Measurements from ENCODE around the gene BTNL9. TPM values are rescaled to one million over a fixed set of nuclear protein-coding genes. Genes with fewer than 3 reads are reported as not detected.
"Not testable (repeated sequence)": the region's sequence is repeated elsewhere in the genome, so short reads cannot be mapped to it uniquely, and the experiment has no call there.

BTNL9 gene
- polyA plus RNA-seq, 12 donors: 6.2 to 20.8 (median 13.6) TPM; not detected in 1

DNA sequence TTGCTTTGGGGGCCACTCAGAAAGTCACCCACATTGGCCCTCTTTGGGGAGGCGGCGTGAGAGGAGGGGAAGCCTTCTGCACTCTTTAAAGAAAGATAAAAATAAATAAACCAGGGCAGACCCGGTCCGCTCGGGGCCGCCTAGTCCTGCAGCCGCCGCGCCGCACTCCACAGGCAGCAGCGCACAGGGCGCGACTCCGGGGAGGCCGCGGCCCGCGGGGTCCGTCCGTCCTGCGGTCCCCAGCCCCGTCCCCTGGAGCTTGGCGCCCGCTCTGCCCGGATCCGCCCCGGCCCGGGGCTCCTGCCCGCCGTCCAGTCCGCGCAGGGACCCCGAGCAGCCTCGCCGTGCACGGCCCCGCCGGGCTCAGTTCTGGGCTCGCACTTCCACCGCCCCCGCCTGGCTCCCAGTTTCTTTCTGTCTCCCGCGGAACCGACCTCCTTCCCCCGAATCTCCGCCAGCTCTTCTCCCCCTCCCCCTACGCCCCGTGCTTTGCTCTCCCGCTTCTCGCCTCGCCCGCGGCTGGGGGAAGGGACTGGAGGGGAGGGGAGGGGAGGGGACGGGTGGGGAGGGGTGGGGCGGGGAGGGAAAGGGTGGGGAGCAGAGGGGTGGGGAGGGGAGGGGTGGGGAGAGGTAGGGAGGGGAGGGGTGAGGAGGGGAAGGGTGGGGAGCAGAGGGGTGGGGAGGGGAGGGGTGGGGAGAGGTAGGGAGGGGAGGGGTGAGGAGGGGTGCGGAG lies 57.9 kb downstream of the BTNL9 start:
- DNase-seq: not testable (repeated sequence)

DNA sequence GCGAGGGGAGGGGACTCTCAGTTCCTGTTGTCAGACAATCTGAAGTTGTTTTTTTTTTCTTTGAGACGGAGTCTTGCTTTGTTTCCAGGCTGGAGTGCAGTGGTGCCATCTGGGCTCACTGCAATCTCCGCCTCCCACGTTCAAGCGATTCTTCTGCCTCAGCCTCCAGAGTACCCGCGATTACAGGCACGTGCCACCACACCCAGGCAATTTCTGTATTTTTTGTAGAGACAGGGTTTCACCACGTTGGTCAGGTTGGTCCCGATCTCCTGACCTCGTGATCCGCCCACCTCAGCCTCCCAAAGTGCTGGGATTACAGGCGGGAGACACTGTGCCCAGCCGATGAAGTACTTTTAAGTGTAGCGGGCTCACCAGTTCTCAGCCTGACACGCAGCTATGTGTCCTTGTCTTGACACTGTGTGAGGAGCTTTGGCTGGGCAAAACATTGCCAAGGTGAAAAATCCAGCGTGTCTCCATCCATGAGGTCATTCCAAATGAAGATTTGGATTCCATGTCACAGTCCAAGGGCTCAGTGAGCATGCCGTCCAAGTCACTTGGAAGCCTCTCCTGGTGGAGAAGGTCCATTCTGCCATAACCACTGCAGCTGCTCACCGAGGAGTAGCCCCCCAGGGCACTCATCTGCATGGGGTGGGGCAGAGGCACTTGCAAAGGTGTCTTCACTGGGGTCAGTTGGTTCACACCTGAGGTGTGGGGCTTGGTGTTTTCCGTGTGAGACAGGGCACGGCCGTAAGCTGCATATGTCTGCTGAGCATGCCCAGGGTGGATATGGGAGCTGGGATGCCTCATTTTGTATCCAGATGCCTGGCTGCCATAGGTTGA lies 58.9 kb downstream of the BTNL9 start:
- no peak for DNase-seq

DNA sequence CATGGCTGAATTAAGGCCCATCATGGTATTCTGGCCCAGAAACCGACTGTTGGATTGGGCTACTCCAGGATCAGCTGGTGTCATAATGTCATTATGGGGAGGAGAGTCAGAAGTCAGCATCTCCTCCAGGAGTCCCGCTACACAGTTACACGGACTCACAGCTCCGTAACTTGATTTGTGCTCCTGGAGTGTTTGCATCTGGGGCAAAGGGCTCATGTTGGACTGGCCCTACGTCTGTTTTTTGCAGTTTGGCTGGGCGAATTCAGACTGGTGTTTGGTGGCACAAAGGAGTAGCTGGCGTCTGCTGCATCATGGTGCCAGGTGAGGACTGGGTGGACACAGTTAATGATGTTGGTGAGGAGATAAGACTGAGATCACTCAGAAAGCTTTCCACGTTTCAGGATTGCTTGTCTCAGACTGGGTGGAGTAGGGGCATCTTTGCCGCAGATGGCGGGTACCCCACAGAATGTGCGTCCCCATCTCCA lies 59.6 kb downstream of the BTNL9 start:
- DNase-seq: no peak

DNA sequence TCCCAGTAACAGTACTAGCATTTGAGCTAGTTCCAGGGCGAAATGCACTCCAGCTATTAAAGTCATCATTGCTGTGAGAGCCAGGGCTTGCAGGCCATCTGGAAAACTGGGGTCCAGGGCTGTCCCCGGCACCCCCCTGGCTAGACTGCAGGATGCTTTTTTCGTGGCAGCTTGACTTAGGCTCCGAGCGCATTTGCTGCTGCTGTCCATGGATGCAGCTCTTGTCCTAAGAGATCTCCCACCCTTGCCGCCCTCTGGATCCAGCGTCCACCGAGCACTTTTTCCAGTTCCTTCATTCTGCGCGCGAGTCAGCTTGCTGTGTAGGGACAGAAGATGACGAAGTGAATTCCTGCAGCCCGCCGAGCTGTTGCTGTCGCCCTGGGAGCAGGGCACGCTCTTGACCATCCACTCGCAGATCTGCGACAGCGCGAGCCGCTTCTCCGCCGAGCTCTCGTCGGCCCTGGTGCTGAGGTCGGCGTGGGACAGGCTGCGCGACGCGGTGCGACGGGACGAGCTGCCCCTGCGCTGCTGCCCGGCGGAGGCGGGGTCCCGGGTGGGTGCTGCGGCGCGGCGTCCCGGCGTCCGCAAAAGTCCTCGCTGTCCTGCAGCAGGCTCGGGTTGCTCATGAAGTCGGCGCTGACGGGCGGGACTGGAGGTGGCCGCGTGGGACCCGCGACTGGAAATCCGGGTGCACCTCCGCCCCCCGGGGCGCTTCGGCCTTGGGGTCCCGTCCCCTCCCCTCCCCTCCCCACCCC lies 60.2 kb downstream of the BTNL9 start:
- no peak for DNase-seq

GRCh38 chr5:181101030-181101641 lies 61.1 kb downstream of the BTNL9 start:
- DNase-seq: not testable (repeated sequence)

- DNase-seq: not testable (repeated sequence)
These were observed 62.0 kb downstream of the BTNL9 start for GRCh38 chr5:181101930-181102674.

- not testable (repeated sequence) for DNase-seq
These were observed 64.1 kb downstream of the BTNL9 start for GRCh38 chr5:181104259-181104568.

DNA sequence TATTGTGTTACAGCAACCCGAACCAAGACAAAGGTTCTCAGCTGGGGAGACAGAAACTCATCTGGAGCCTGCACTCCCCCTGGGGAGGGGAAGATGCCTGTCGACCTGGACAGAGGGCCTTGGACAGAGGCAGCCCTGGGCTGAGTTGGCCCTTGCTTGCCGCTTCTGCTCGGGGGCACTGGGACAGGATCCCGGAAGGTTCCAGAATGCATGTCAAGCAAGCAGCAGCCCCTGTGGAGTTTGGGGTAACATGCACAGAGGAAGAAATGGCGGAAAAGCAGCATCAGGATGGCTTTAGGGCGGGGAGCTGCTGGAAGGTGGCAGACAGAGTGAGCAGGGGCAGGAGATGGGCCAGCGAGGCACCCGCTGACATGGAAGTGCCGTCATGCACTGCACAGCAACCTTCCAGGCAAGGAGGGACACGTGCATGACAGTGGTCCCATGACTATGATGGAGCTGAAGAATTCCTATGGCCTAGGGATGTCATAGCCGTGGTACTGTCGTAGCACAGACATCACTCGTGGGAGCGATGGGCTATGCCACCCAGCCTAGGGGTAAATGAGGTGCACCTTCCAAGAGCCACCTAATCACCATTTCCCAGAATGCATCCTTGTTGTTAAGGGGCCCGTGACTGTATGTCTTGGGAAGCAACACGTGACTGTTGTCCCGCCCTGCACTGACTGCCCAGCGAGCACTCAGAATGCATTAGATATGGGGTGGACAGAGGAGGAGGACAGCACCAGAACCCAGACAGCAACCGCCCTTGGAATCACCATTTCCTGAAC lies 64.7 kb downstream of the BTNL9 start:
- DNase-seq: not testable (repeated sequence)

DNA sequence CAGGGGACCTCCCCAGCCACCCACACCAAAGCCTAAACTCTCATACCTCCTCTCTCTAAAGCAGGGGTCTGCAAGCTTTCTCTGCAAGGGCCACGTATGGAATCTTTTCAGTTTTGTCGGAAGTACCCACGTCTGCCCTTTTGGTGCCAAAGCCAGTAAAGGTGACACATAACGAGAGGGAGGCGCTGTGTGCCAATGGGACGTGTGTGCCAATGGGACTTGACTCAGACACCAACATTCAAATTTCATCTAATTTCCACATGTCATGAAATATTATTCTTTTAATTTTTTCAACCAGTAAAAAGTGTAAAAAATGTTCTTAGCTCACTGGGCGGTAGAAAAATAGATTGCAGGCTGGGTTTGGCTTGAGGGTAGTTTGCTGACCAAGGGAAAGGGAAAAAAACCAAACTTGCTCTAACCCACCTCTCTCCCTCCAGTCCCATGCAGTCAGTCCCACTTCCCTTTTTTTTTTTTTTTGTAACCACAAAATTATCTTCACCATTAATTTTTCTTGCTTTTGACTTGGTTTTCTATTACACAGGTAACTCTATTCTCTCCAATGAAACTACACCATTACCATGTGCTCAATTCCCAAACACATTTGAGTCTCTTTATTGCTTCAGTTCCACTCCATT lies 65.4 kb downstream of the BTNL9 start:
- no peak for DNase-seq

- DNase-seq: no peak
These were observed 67.6 kb downstream of the BTNL9 start for GRCh38 chr5:181107699-181108098.

DNA sequence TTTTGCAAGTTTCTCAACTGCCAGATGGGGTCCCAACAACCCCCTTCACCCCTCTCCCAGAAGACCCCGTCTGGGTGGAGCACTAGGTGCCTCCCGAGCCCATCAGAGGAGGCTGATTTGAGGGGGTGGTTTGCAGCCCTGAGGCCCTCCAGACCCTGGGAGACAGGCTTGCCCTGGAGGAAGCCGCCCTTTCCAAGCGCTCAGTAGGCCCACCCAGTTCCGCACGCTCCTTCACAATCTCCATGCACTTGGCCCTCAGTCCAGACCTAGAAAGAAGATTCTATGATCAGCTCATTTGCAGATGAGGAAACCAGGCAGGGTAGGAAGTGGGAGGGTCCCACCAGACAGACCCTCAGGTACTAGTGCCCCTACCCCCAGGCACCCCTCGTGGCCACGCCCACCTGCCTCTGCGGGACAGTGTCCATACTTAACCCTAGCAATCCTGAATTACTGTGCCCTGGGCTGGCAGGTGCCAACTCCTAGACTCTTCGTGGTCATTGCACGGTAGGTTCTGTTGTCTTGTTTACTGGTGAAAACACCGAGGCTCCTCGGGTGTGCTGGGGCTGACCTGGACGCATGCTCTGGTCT lies 68.6 kb downstream of the BTNL9 start:
- no peak for DNase-seq

GRCh38 chr5:181109489-181110013 lies 69.5 kb downstream of the BTNL9 start:
- DNase-seq: no peak

DNA sequence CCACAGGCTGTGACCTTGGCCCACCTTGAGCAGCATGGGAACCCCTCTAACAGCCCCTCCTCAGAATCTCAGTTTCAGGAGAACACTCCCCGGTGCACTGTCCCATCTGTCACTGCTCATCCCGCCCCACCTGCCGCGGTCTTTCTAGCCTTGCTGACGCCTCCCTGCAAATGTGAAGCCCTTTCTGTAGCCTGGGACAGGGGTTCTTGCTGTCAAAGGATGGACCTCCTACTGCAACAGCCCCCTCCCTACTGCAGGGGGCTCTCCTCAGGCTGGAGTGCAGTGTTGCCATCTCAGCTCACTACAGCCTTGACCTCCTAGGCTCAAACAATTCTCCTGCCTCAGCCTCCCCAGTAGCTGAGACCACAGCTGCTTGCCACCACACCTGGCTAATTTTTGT lies 70.9 kb downstream of the BTNL9 start:
- no peak for DNase-seq

Other genes starting within 250 kb of the BTNL9 start
- 100 to 1,000 TPM in 1 of 12 donors, 10 to 100 TPM in 10, not detected in 1; 63.3 to 109 (median 73.6) TPM for gene MGAT1, start 237.5 kb upstream of the BTNL9 start, polyA plus RNA-seq (ENCODE audit: insufficient read length in 12 of 12)
- 10 to 100 TPM in 11 of 12 donors, not detected in 1; 23.5 to 43.3 (median 29.5) TPM for gene ZFP62, start 179.0 kb upstream of the BTNL9 start, polyA plus RNA-seq (ENCODE audit: insufficient read length in 12 of 12)
- 10 to 100 TPM in 1 of 12 donors, under 1 TPM in 3, not detected in 8; 0.15 to 16.1 (median 0.21) TPM for gene BTNL8, start 141.1 kb upstream of the BTNL9 start, polyA plus RNA-seq (ENCODE audit: insufficient read length in 12 of 12)
- gene BTNL3, start 51.4 kb upstream of the BTNL9 start, polyA plus RNA-seq (ENCODE audit: insufficient read length in 12 of 12): 1 to 10 TPM in 1 of 12 donors, under 1 TPM in 3, not detected in 8; 0.07 to 7.2 (median 0.13) TPM
- gene OR2V1, start 90.9 kb downstream of the BTNL9 start, polyA plus RNA-seq (ENCODE audit: insufficient read length in 12 of 12): not detected
- under 1 TPM in 2 of 12 donors, not detected in 10; 0.04 to 0.07 TPM for gene OR2V2, start 107.3 kb downstream of the BTNL9 start, polyA plus RNA-seq (ENCODE audit: insufficient read length in 12 of 12)
- gene TRIM7, start 164.9 kb downstream of the BTNL9 start, polyA plus RNA-seq (ENCODE audit: insufficient read length in 12 of 12): 10 to 100 TPM in 9 of 12 donors, 1 to 10 TPM in 2, not detected in 1; 2.3 to 24.0 (median 13.9) TPM
- gene TRIM41, start 183.0 kb downstream of the BTNL9 start, polyA plus RNA-seq (ENCODE audit: insufficient read length in 12 of 12): 10 to 100 TPM in 11 of 12 donors, not detected in 1; 13.1 to 23.2 (median 16.6) TPM
- gene RACK1, start 203.6 kb downstream of the BTNL9 start, polyA plus RNA-seq (ENCODE audit: insufficient read length in 12 of 12): 1,000 to 10,000 TPM in 11 of 12 donors, 100 to 1,000 TPM in 1; 840 to 3,401 (median 2,996) TPM
- gene TRIM52, start 220.9 kb downstream of the BTNL9 start, polyA plus RNA-seq (ENCODE audit: insufficient read length in 12 of 12): 10 to 100 TPM in 8 of 12 donors, 1 to 10 TPM in 3, not detected in 1; 9.1 to 30.5 (median 20.4) TPM